Measurements from ENCODE around the gene CAMKMT. TPM values are rescaled to one million over a fixed set of nuclear protein-coding genes. Genes with fewer than 3 reads are reported as not detected.

Gene CAMKMT
- total and polyA plus RNA-seq, 10 donors: 4.1 to 26.1 (median 11.0) TPM

DNA sequence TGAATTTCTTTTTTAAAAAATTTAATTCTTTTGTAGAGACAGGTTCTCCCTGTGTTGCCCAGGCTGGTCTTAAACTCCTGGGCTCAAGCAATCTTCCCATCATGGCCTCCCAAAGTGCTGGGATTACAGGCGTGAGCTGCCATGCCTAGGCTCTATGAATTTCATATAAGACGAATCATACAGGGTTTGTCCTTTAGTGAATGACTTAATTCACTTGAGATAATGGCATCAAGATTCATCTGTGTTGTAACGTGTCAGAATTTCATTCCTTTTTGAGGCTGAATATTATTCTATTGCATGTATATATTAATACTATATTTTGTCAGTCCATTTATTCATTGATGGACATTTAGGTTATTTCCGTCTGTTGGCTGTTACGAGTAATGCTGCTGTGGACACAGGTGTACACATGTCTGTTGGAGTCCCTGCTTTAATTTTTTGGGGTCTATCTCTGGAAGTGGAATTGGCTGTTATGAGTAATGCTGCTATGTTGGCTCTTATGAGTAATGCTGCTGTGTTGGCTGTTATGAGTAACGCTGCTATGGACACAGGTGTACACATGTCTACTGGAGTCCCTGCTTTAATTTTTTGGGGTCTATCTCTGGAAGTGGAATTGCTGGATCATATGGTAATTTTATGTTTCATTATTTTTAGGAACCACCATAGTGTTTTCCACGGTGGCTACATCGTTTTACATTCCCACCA lies 210.6 kb downstream of the CAMKMT start:
- no peak for DNase-seq
- Histone ChIP-seq H3K27ac (no peak overlapping the region), H3K27me3 (replicated peaks in 1 of 7) (no peaks in the 10 kb centered on the region), H3K4me3 (no peak overlapping the region), H3K4me1 (no peaks in the 10 kb centered on the region), H3K36me3 (no peaks in the 10 kb centered on the region), H3K9me3 (no peaks in the 10 kb centered on the region)
- TF ChIP-seq POLR2A (IDR thresholded peaks at IDR 0.05) (no peak), POLR2AphosphoS5 (IDR thresholded peaks at IDR 0.05) (no peak)
- TF ChIP-seq, protein P1, sequence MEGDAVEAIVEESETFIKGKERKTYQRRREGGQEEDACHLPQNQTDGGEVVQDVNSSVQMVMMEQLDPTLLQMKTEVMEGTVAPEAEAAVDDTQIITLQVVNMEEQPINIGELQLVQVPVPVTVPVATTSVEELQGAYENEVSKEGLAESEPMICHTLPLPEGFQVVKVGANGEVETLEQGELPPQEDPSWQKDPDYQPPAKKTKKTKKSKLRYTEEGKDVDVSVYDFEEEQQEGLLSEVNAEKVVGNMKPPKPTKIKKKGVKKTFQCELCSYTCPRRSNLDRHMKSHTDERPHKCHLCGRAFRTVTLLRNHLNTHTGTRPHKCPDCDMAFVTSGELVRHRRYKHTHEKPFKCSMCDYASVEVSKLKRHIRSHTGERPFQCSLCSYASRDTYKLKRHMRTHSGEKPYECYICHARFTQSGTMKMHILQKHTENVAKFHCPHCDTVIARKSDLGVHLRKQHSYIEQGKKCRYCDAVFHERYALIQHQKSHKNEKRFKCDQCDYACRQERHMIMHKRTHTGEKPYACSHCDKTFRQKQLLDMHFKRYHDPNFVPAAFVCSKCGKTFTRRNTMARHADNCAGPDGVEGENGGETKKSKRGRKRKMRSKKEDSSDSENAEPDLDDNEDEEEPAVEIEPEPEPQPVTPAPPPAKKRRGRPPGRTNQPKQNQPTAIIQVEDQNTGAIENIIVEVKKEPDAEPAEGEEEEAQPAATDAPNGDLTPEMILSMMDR (IDR thresholded peaks at IDR 0.05 in 8 of 11, conservative IDR thresholded peaks at IDR 0.05 in 3 of 11): no peak
- 88 to 96% (median 92%) methylated on average over 8 of the region's 8 CpGs for WGBS, 5 donors
- intact Hi-C loops (cut with DNase I; ENCODE audit: low total_unique reads): no loop called here

DNA sequence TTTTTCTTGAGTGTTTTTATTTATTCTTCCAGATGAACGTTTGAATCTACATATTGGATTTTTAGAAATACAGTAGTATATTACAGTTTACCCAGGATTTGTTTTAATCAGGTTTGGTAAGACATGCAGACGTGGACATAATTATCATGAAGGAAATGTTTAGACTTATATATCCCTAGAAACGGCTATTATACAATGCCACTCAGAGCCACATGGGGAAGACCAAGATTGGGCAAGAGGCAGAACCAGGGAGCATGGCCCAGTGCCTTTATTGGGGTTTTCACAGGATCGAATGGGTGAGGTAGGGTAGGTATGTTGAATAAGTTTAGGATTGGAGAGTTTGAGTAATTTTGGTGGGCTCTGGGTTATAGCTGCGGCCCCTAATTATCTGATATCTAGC lies 212.2 kb downstream of the CAMKMT start:
- intact Hi-C loops (cut with DNase I; ENCODE audit: low total_unique reads): no loop called here
- DNase-seq: no peak
- Histone ChIP-seq H3K27me3 (replicated peaks in 1 of 7) (no peaks in the 10 kb centered on the region), H3K4me1 (peaks cover 0 to 13% (median 9%) of the 10 kb centered on the region in 6 donors), H3K9me3 (no peaks in the 10 kb centered on the region), H3K27ac (no peak overlapping the region), H3K4me3 (no peak overlapping the region), H3K36me3 (no peaks in the 10 kb centered on the region)
- no peak for TF ChIP-seq POLR2A (IDR thresholded peaks at IDR 0.05)
- TF ChIP-seq, protein P1 (IDR thresholded peaks at IDR 0.05 in 8 of 11, conservative IDR thresholded peaks at IDR 0.05 in 3 of 11): no peak
- TF ChIP-seq POLR2AphosphoS5 (IDR thresholded peaks at IDR 0.05): no peak
- 82 to 92% (median 85%) methylated on average over 5 of the region's 5 CpGs for WGBS, 5 donors

DNA sequence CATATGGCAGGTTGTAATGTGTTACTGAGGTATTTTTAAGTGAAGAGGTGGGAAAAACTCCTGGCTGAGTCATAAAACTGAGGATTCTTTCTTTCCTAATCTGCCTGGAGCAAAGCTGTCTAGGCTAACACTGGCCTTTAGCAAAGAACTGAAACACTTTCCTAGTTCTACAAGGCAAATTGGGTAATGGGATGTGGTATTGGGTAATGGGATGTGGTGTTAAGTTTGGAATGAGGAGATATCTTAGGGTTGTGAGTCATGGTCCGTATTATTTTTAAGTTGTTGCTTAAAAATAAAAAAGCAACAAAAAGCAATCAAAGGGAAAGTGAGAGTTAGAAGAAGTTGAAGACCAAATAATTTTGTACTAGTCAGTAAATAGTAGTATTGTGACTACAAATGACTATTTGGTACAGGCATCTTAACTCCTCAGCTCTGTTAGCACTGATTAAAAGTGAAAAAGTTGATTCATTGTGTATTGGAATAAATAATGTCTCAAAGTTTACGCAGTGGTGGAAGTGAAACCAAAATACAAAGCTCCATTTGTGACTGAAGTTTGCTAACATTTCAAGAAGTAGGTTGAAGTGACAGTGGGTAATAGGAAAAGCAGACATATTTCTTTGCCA lies 216.8 kb downstream of the CAMKMT start:
- TF ChIP-seq POLR2A (IDR thresholded peaks at IDR 0.05) (no peak), POLR2AphosphoS5 (IDR thresholded peaks at IDR 0.05) (no peak)
- TF ChIP-seq, protein P1 (IDR thresholded peaks at IDR 0.05 in 8 of 11, conservative IDR thresholded peaks at IDR 0.05 in 3 of 11): no peak
- Histone ChIP-seq H3K4me3 (peak overlapping the region in 1 of 8 donors; percentile 6), H3K27me3 (replicated peaks in 1 of 7) (no peaks in the 10 kb centered on the region), H3K4me1 (peaks cover 0 to 21% (median 10%) of the 10 kb centered on the region in 6 donors), H3K36me3 (no peaks in the 10 kb centered on the region), H3K27ac (peak overlapping the region in 4 of 8 donors; percentile 10 to 58 (median 40)), H3K9me3 (no peaks in the 10 kb centered on the region)
- 18 to 41% (median 35%) methylated on average over 2 of the region's 2 CpGs for WGBS, 5 donors
- no peak for DNase-seq
- intact Hi-C loops (cut with DNase I; ENCODE audit: low total_unique reads): no loop called here

DNA sequence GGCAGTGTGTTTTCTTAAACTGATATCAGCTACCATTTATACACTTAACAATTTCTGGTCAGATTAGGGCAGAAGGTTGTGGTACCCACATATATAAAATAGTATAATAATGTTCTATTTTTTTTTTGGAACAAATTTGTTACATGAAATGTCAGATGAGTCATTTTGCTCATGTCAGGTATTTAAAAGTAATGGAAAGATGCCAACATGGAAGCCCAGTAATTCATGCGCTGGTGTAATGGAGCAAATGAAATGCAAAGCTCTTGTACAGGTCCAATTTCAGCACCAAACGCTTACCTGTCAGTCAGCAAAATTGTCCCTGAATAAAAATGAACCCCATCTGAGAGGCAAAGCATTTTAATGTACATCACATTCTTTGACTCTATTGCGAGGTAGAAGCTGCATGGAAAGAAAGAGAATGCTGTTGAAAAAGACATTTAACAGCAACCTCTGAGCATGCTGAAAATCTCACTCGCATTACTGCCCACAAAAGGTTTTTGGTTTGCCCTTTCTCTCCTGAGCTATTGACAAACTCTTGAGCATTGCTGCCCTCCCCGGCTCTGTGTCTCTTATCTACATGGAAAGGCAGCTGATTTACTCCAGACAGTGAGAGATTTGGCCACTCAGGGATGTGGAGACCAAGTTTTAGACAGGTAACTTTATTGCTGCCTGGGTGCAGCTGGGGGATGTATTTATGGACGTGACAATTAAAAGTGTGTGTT lies 217.5 kb downstream of the CAMKMT start:
- 69 to 83% (median 82%) methylated on average over 6 of the region's 6 CpGs for WGBS, 5 donors
- DNase-seq: no peak
- Histone ChIP-seq H3K36me3 (no peaks in the 10 kb centered on the region), H3K4me3 (peak overlapping the region in 1 of 8 donors; percentile 6), H3K4me1 (peaks cover 0 to 21% (median 10%) of the 10 kb centered on the region in 6 donors), H3K27ac (peak overlapping the region in 4 of 8 donors; percentile 10 to 58 (median 40)), H3K27me3 (replicated peaks in 1 of 7) (no peaks in the 10 kb centered on the region), H3K9me3 (no peaks in the 10 kb centered on the region)
- TF ChIP-seq, protein P1 (IDR thresholded peaks at IDR 0.05 in 8 of 11, conservative IDR thresholded peaks at IDR 0.05 in 3 of 11): no peak
- intact Hi-C loops (cut with DNase I; ENCODE audit: low total_unique reads): no loop called here

Data from spleen (tissue), 11 donors.